Stimulated activated naive CD8-positive, alpha-beta T cell treated with anti-CD3 and anti-CD28 coated beads, Interleukin-15, Interleukin-2, amounts not matched to agents 100 U/mL and 50 U/mL, for 24 hours (primary cell): ENCODE data around the gene CACNA1G.

Experiments used
- ATAC-seq: fragments of 150-1000 bp; cut with Tn5 transposase; one replicate; pipeline ENCODE4 v1.10.0; 2021
- DNase-seq: peaks from one replicate; pipeline ENCODE4 v3.0.0; 2021

The CACNA1G gene

DNA sequence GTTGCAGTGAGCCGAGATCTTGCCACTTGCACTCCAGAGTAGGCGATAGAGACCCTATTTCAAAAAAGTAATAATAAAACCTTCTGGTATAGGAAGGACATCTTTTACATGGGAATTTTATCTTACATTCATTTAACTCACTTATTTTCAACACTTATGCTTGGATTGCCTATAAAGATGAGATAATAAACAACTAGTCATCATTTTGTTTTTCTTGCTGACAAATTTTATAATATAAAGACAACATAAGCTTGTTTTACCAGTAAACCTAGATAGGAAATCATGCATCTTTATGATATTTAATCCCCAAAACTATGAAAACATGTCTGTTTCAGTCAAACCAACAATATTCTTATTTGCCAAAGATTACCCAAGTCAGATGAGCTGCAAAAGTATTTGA is 91.1 kb downstream of the CACNA1G start:
- DNase-seq (no peak), ATAC-seq (no peak)

DNA sequence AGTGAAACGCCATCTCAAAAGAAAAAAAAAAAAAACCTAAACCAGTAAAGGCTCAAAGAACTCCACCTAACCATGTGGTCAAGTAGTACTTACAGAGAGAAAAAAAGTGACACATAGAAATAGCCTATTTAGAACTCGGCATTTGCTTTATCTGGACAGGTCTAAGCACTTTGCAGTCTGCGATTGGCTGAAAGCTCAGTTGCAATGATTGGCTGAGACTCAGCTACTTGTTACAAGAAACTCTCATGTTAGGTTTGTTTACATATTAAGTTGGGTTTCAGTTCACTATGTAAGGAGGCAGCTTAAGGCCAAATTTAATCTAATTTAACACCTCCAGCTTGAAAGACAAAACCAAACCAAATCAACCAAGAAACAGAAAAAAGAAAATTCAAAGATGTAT is 93.2 kb downstream of the CACNA1G start:
- ATAC-seq (no peak), DNase-seq (no peak)

DNA sequence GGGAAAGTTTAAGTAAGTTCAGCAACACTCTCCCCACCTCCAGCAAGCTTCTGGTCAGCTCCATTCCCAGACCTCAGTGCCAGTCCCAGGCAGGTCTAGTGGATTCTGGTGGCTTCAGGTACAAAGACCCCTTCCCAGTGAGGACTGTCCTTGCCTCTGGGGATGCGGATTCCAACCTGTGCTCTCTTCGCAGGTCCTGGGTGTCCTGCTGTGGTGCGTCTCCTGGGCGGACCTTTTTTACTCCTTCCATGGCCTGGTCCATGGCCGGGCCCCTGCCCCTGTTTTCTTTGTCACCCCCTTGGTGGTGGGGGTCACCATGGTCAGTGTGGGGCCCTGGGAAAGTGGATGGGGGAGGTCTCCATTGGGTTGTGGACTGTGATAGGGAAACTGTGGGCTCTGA is 96.0 kb downstream of the CACNA1G start:
- no peak for ATAC-seq

DNA sequence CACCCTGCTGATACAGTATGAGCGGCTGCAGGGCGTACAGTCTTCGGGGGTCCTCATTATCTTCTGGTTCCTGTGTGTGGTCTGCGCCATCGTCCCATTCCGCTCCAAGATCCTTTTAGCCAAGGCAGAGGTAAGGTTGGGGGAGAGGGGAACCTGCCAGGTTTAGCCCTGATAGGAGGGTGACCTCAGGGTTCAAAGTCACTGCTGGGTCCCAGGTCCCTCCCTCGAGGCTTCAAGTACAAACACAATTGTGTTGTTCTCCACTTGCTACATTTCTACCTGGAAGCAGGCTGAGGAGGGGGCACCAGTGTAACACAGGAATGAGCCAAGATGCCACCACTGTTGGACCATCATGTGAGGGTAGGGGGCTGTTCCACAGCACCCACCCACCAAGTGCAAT is 96.5 kb downstream of the CACNA1G start:
- ATAC-seq (no peak), DNase-seq (no peak)

More for the DNA sequence above, 96.0 kb downstream of the CACNA1G start:
- no peak for DNase-seq

DNA sequence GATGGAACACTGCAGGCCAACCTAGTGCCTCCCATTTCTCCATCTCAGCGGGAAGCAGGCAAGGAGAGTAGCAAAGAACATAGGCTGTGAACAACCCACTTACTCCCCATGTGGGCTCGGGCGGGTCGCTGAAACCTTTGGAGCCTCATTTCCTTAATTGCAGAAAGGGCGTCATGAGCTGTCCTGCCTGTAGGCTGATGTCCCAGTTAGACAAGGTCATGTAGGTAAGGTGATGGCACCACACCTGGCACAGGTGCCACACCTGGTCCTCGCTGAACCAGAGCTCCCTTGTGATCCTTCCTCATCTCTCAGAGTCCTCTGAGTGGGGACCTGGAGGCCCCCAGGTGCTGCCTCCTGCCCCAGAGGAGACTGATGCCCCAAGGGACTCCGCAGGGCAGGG is 97.1 kb downstream of the CACNA1G start:
- ATAC-seq, result no peak
- DNase-seq, result no peak

DNA sequence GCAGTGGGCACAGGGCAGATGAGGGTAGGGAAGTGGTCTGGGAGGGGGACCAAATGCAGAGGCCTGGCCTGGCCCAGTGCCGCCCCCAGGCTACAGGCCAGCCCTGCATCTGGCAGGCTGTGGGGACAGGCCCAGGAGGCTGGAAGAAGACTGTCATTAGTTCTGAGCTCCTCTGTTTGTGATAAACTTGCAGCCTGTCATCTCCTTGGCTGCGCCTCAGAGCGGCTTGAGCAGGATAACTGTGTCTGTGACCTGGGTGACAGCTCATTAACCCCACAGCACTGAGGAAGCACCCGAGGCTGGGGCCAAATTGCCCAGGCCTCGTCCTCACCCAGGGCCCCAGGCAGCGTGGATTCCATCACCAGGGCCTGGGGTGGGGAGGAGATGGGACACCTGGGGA is 98.1 kb downstream of the CACNA1G start:
- DNase-seq, result no peak
- no peak for ATAC-seq

DNA sequence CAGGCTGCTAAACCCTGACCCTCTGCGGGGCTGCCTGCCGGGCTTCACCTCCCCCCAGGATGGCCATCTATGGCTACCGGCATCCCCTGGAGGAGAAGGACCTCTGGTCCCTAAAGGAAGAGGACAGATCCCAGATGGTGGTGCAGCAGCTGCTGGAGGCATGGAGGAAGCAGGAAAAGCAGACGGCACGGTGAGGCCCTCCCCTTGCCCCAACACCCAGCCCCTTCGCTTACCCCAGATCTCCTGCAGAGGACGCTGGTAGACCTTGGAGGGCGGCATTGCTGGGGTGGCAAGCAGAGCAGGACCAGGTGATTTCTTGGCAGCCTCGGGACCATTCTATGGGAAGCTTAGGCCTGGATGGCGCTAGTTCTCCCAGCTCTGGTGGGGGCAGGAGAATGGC is 98.7 kb downstream of the CACNA1G start:
- no peak for ATAC-seq
- no peak for DNase-seq

DNA sequence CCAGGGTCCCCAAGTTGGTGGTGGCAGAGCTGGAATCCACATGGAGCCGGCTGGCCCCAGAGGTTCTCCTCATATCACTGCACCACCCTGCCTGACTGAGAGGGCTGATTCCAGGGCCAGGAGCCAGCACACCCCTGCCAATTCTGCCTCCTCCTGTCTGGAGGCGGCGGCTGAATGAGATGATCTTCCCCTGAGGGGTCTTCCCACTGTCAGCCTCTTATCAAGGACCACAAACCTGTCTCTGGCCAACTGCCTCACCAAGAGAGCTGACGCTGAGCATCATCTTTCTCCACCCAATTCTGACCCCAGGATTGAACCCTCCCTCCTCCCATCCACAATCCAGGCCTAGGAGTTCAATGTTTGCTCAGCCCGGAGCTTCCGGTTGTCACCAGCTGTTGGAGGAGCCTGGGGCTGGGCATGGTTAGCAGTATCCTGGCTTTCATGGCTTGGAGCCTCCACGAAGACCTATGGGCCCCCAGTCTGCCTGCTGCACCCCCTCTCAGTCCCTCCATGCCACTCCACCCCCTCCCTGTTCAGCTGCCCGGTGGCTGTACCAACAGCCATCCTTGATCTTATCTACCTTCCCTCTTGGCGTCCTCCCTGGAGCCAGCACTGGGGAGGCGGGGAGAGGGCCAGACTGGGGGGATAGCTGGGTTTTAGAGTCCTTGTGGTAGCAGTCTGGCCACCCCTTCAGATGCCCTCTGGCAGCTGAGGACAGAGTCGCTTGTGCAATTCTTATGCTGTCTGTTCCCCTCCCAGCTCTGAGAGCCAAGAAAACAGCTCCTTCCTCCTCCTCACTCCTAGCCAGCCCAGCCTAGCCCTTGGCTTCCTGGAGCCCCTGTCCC is 99.7 kb downstream of the CACNA1G start:
- ATAC-seq, result no peak

DNA sequence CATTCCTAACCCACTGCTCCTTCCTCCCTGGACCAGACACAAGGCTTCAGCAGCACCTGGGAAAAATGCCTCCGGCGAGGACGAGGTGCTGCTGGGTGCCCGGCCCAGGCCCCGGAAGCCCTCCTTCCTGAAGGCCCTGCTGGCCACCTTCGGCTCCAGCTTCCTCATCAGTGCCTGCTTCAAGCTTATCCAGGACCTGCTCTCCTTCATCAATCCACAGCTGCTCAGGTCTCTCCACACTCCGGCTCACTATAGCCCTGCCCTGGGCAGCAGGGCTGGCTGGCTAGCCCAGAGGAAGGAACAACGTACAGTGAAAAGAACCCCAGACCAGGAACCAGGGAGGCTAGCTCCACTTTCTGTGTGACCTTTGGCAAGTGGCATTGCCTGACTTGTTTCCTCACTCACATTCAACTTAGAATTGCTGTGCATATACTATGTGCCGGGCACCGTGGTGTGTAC is 100.4 kb downstream of the CACNA1G start:
- ATAC-seq (no peak), DNase-seq (no peak)

More for the DNA sequence above, 99.7 kb downstream of the CACNA1G start:
- no peak for DNase-seq

DNA sequence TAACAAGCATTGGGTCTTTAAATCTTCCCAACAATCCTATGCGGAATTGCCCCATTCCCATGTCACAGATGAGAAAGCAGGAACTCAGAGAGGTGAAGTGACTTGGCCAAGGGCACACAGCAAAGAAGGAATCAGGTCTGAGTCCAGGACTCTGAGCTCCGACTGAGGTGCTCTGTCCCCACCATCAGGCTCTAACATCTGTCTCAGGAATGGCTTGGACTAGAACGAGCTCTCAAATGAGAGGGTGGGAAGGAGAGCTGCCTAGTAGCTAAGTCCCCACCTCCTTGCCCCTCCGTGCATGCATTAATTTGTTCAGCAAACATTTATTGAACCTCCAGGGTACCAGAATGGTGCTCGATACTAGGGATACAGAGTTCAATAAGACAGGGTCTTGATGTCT is 100.8 kb downstream of the CACNA1G start:
- DNase-seq (no peak), ATAC-seq (no peak)

DNA sequence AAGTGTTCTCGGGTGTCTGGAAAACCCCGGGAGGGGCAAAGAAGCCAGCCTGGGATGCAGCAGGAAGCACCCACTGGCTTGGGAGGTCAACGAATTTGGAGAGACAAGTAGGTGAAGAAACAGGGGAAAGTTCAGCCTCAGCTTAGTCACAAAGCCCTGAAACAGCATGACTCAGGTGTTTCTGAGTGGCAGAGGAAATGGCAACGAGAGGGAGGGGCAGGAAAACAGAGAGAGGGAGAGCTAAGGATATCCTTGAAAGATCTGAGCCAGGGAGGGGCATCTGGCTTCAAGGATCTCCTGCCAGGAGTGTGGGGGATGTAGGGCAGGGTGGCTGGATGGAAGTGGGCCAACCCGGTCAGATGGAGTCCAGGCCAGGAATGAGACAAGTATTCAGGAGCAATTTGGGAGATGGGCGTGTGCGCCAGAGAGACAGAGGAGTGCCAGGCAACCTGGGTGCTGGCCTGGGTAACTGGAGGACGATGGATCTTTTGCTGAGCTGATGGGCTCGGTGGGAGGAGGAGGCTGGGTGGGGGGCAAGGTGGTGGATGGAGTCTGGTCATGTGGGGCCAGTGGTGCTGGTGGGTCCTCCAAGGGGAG is 101.4 kb downstream of the CACNA1G start:
- peak; percentile 31 for ATAC-seq
- DNase-seq, result peak; percentile 13

DNA sequence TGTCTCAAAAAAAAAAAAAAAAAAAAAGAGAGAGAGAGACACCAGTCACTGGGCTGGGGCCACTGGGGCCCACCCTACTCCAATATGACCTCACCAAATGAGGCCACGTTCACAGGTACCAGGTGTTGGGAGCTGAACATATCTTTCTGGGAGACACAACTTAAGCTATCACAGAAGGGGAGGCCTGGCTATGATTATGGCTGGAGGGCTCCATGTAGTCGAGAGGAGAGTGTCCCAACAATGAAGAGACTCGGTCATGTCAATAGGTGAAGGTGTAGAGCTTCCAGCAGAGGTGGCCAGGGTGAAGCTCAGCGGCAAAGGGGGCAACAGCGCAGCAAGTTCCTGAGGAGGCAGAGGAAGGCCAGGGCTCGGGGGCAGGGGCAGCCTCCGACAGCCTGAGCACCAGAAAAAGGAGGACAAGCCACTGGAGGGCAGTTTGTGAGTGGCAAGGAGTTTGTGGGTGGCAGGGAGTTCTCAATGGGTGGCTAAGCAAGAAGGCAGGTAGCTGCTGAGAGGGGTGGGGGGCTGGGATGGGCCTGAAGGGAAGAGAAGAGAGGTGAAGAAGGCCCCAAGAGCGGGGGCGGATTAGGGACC is 102.2 kb downstream of the CACNA1G start:
- DNase-seq, result no peak
- ATAC-seq, result no peak

DNA sequence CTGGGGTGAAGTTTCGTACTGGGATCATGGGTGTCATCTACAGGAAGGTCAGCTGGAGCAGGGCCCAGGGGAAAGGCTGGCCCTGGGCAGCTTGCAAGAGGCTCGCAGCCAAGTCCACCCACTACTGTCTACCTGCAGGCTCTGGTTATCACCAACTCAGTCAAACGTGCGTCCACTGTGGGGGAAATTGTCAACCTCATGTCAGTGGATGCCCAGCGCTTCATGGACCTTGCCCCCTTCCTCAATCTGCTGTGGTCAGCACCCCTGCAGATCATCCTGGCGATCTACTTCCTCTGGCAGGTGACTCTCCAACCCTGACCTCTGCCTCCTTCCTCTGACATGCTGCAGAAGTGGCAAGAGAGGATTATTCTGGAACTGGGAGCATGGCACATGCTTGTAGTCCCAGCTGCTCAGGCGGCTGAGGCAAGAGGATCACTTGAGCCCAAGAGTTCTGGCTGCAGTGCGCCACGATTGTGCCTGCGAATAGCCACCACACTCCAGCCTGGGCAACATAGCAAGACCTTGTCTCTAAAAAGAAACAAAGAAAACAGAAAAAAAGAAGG is 103.4 kb downstream of the CACNA1G start:
- no peak for ATAC-seq
- DNase-seq, result no peak

DNA sequence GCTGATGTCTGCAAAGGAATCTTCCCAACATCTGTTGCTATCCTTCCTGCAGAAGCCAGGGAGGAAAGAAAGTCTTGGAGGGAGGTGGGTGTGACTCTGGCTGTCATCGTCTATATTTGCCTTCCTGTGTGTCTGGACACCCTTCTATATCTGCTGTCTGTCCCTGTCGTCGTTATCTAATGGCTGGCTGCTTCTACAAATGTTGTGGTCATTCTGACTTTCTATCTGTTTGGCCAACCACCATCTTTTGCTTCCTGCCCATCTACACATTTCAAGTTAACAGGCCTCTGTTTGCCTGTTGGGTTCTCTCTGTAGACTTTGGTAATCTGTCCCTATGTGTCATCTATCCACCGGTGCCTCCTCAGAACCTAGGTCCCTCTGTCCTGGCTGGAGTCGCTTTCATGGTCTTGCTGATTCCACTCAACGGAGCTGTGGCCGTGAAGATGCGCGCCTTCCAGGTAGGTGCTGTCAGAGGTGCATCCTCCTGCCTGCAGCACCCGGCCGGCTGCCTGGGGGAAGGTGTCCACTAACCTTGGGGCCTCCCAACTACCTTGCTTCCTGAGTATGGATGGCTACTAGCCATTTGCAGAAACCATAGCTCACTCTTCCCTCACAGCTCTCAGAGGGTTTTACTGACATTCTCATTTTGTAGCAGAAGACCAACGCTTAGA is 104.4 kb downstream of the CACNA1G start:
- no peak for ATAC-seq
- DNase-seq, result no peak

DNA sequence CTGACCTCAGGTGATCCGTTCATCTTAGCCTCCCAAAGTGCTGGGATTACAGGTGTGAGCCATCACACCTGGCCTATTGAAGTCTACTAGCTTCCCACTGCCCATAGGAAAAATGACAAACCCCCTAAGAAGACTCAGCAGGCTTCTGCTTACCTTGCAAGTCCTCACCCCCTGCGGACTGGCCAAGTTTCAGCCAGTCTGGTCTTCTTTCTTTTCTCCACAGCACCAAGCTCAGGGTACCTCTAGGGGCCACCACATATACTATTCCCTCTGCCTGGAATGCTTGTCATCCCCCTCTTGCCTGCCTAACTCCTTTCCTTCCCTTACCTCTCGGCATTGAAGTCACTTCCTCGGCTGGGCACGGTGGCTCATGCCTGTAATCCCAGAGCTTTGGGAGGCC is 105.3 kb downstream of the CACNA1G start:
- DNase-seq (no peak), ATAC-seq (no peak)

DNA sequence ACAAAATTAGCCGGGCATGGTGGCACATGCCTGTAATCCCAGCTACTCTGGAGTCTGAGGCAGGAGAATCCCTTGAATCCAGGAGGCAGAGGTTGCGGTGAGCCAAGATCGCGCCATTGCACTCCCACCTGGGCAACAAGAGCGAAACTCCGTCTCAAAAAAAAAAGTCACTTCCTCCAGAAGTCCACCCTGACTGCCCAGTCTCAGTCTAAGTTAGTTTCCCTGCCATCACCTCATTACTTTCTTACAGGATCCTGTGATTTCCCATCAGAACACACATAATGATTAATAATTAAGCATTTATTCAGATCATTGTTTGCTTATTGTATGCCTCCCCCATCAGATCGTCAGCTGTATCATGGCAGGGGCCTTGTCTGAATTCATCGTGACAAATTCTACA is 105.8 kb downstream of the CACNA1G start:
- ATAC-seq (no peak), DNase-seq (no peak)

DNA sequence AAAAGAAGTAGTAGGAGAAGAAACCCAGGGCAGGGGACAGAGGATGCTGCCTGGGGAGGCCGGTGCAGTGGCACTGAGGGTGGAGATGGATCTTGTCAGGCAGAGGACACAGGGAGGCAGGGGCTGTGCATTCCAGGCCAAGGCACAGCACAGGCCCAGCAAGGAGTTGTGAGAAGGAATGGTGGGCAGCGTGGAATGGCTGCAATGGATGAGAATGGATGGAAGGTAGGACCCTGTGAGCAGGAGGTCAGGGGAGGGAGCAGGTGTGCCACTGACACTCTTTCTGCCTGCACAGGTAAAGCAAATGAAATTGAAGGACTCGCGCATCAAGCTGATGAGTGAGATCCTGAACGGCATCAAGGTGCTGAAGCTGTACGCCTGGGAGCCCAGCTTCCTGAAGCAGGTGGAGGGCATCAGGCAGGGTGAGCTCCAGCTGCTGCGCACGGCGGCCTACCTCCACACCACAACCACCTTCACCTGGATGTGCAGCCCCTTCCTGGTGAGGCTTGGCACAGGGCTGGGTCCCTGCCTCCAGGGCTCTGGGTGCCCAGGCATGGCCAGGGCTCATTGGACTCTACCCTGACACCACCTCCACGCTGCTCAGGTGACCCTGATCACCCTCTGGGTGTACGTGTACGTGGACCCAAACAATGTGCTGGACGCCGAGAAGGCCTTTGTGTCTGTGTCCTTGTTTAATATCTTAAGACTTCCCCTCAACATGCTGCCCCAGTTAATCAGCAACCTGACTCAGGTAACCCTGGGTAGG is 106.9 kb downstream of the CACNA1G start:
- ATAC-seq, result no peak
- no peak for DNase-seq

DNA sequence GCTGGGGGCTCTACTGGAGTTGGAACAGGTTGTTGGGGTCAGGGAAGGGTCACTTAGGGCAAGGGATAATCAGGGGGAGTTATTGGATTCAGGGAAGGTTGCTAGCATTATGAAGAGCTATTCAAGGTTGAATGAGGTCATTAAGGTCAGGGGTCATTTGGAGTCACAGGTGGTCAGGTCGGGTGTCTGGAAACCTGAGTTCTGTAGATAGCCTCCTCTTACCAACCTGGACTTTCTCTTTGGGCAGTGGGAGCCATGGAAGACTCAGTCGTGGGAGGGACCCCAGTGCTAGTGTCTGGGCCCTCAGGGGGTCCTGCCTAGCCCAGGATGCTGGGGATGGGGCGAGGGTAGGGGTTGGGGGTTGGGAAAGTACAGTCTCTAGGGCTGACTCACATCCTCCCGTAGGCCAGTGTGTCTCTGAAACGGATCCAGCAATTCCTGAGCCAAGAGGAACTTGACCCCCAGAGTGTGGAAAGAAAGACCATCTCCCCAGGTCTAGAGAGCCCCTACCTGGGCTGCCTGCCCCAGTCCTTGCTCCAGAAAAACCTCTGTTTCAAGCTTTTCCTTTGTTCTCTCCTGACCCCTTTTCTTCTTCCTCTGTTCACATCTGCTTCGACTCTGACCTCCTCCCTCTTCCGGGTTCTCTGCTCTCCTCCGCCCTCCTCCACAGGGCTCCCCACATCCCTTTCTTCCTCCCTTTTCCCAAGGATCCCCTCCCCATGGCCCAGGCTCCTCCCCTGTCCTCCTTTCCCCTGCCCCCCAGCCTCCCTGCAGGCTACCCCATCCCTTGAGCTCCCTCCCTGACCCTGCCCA is 107.7 kb downstream of the CACNA1G start:
- ATAC-seq, result no peak
- DNase-seq, result no peak

DNA sequence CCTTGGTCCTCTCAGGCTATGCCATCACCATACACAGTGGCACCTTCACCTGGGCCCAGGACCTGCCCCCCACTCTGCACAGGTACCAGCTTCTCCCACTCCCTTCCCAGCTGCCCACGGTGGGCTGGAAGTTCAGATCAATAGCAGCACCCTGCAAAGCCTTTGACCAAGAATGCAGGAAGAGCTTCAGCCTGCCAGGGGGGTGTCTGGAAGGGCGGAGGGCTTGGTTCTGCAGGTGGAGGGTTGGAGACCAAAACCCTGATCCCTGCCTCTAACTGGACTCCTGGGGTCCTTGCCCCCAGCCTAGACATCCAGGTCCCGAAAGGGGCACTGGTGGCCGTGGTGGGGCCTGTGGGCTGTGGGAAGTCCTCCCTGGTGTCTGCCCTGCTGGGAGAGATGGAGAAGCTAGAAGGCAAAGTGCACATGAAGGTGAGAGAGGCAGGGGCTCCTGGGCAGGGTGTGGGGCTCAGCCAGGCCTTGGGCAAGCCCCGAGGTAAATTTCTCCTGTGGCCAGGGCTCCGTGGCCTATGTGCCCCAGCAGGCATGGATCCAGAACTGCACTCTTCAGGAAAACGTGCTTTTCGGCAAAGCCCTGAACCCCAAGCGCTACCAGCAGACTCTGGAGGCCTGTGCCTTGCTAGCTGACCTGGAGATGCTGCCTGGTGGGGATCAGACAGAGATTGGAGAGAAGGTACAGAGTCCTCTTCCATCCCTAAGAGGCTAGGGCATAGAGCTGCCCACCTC is 108.5 kb downstream of the CACNA1G start:
- ATAC-seq, result no peak
- no peak for DNase-seq

DNA sequence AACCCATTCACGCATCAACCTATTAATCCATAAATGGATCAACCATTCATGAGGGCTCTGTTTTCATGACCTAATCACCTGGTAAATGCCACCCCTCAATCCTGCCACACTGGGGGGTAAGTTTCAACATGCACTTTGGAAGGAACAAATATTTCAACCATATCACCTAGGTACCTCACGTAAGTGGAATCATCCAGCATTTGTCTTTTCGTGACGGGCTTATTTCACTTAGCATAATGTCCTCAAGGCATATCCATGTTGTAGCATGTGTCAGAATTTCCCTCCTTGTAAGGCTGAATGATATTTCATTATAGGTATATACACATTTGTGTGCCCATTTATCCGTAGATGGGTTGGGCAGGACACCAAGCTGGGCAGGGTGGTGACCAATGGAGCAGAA is 111.6 kb downstream of the CACNA1G start:
- ATAC-seq, result no peak

More for the DNA sequence above, 111.6 kb downstream of the CACNA1G start:
- DNase-seq, result no peak
